HepG2 (cell line): ENCODE measurements around the gene NGEF. TPM values are rescaled to one million over a fixed set of nuclear protein-coding genes. Genes with fewer than 3 reads are reported as not detected.

Source experiments
- ATAC-seq: fragments of 200-7000 bp; cut with Tn5 transposase; 3 replicates; pipeline ENCODE4 v1.9.1; 2020; ENCODE audit warnings: mild to moderate bottlenecking, moderate library complexity
- BruUV-seq: library from RNA; stranded (reverse); fragments of 400-500 nt; replicated peaks from 2 replicates; lab custom pipeline; 2021; lab: Mats Ljungman, UMichigan
- CTCF ChIA-PET: fragments of 300-600 bp; formaldehyde crosslinking; extraction: SDS; loops from one replicate; lab custom pipeline; 2021; ENCODE audit warnings: low total read pairs, inconsistent platforms, low intra/inter-chr PET ratio; lab: Yijun Ruan, JAX
- POLR2A ChIA-PET: fragments of 350-600 bp; sonication (Branson Sonifier 250); formaldehyde crosslinking; loops from one replicate; lab custom pipeline; 2020; ENCODE audit warnings: antibody characterized with exemption, inconsistent platforms; lab: Yijun Ruan, JAX
- DNase-seq: peaks from one replicate; pipeline ENCODE4 v3.0.0-alpha.2; 2015; ENCODE audit warnings: low spot score
- FAIRE-seq: peaks from 3 replicates; lab custom pipeline; 2011; peaks lifted over from hg19 to GRCh38; lab: Jason Lieb, UNC
- H2AFZ ChIP-seq: one replicate; pipeline ENCODE4 v1.6.1; 2011; ENCODE audit warnings: low read length, inconsistent platforms
- H3K27ac ChIP-seq: fragments of 300-600 bp; 3 replicates; pipeline ENCODE4 v1.8.0; 2011; ENCODE audit warnings: mixed run types, mild to moderate bottlenecking, mixed read lengths, low read length, inconsistent platforms; ENCODE audit not compliant: insufficient read depth; ENCODE audit errors: extremely low read length
- H3K27me3 ChIP-seq, 2 experiments: fragments of 200-600 bp in 1 of 2; 2 replicates in 1 of 2; 3 replicates in 1 of 2; pipeline versions ENCODE4 v1.6.0 to v1.8.0; 2011; ENCODE audit warnings: low read length in 2 of 2, mild to moderate bottlenecking in 2 of 2, moderate library complexity in 2 of 2, inconsistent platforms in 1 of 2; ENCODE audit not compliant: insufficient read depth in 2 of 2, control insufficient read depth in 1 of 2
- H3K36me3 ChIP-seq, 2 experiments: fragments of 200-600 bp in 1 of 2; replicated peaks in 1 of 2; 2 replicates in 1 of 2; 3 replicates in 1 of 2; pipeline versions ENCODE4 v1.5.1 to v1.8.0; 2011; ENCODE audit warnings: low read length in 2 of 2, inconsistent platforms in 1 of 2; ENCODE audit not compliant: insufficient read depth in 2 of 2, control insufficient read depth in 1 of 2
- H3K4me1 ChIP-seq: 2 replicates; pipeline ENCODE4 v1.5.1; 2012; ENCODE audit warnings: low read length, inconsistent platforms; ENCODE audit not compliant: insufficient read depth
- H3K4me2 ChIP-seq: 2 replicates; pipeline ENCODE4 v1.6.0; 2011; ENCODE audit warnings: low read depth, low read length, inconsistent platforms
- H3K4me3 ChIP-seq, 3 experiments: fragments of 200-600 bp in 1 of 3; sonication (generic), shearing (Covaris generic) in 1 of 3; replicated peaks in 1 of 3; 2 replicates each; pipeline ENCODE4 v1.5.1; 2011 to 2016; ENCODE audit warnings: low read length in 3 of 3, inconsistent platforms in 2 of 3, low read depth in 2 of 3, mild to moderate bottlenecking in 2 of 3, control low read depth in 1 of 3, mixed read lengths in 1 of 3; ENCODE audit not compliant: insufficient read depth in 1 of 3
- H3K79me2 ChIP-seq: one replicate; pipeline ENCODE4 v1.6.1; 2011; ENCODE audit warnings: low read length, inconsistent platforms; ENCODE audit not compliant: insufficient read depth
- H3K9ac ChIP-seq: 2 replicates; pipeline ENCODE4 v1.6.0; 2011; ENCODE audit warnings: mild to moderate bottlenecking, low read depth, low read length, inconsistent platforms; ENCODE audit not compliant: insufficient read depth
- H3K9me3 ChIP-seq: 2 replicates; pipeline ENCODE4 v1.5.1; 2012; ENCODE audit warnings: mild to moderate bottlenecking, low read length
- H4K20me1 ChIP-seq: 2 replicates; pipeline ENCODE4 v1.6.0; 2011; ENCODE audit warnings: inconsistent platforms, mild to moderate bottlenecking, low read length, moderate library complexity; ENCODE audit not compliant: insufficient read depth
- HDAC6 ChIP-seq: fragments of 200-600 bp; sonication (generic); IDR thresholded peaks from 2 replicates; pipeline ENCODE4 v1.7.0; 2017; ENCODE audit warnings: mild to moderate bottlenecking, antibody characterized with exemption, low read length, low read depth
- NCOA1 ChIP-seq: sonication (generic); formaldehyde crosslinking; IDR thresholded peaks from 2 replicates; pipeline ENCODE4 v1.9.0; 2021; ENCODE audit warnings: missing genetic modification reagents
- ZNF224 ChIP-seq: sonication (generic); formaldehyde crosslinking; IDR thresholded peaks from 2 replicates; pipeline ENCODE4 v1.5.0; 2020; ENCODE audit warnings: mild to moderate bottlenecking, missing genetic modification reagents
- ZNF251 ChIP-seq: sonication (generic); formaldehyde crosslinking; IDR thresholded peaks from 2 replicates; pipeline ENCODE4 v1.9.0; 2021; ENCODE audit warnings: mild to moderate bottlenecking, missing genetic modification reagents
- ZNF562 ChIP-seq: sonication (generic); formaldehyde crosslinking; IDR thresholded peaks from 2 replicates; pipeline ENCODE4 v1.8.0; 2022; ENCODE audit warnings: missing genetic modification reagents, borderline replicate concordance
- ZSCAN25 ChIP-seq: sonication (generic); formaldehyde crosslinking; IDR thresholded peaks from 2 replicates; pipeline ENCODE4 v1.8.0; 2022; ENCODE audit warnings: mild to moderate bottlenecking, missing genetic modification reagents
- WGBS: methylation state at CpG from one replicate; pipeline ENCODE4 v1.1.6; 2017; ENCODE audit warnings: low lambda C conversion rate; 5-methylcytosine and 5-hydroxymethylcytosine counted together
- in situ Hi-C: cut with HindIII; loops from 2 replicates; pipeline ENCODE4 v1.10.0; 2017; ENCODE audit warnings: low pct_unique_long_range_greater_than_20kb; ENCODE audit not compliant: extremely low pct_ligation_motif_present
- intact Hi-C: fragments of 100-400 bp; cut with micrococcal nuclease; formaldehyde crosslinking; loops from one replicate; pipeline ENCODE4 v1.10.0; 2022; ENCODE audit not compliant: unreplicated experiment
- polyA plus RNA-seq, 8 experiments: library from polyadenylated mRNA; depleted of rRNA in 3 of 8; stranded (reverse) in 7 of 8; unstranded in 1 of 8; fragments of >200 nt; fragmentation: Illumina TruSeq in 4 of 8; extraction: Trizol in 4 of 8; gene quantifications; 2 replicates each; pipeline versions ENCODE4 v1.2.1 to v1.2.3, GENCODE V29; 2011 to 2016; ENCODE audit warnings: low read depth in 4 of 8, missing spikeins in 1 of 8, mixed read lengths in 1 of 8; ENCODE audit not compliant: insufficient read depth in 1 of 8
- total RNA-seq, 5 experiments: library from RNA; depleted of rRNA; stranded (reverse); fragments of >200 nt; fragmentation: Illumina TruSeq; extraction: Trizol; gene quantifications; 2 replicates each; pipeline ENCODE4 v1.2.3, GENCODE V29; 2016; ENCODE audit warnings: low read depth in 1 of 5
- TF ChIP-seq, protein P1 (sequence below): sonication (generic); formaldehyde crosslinking; IDR thresholded peaks from 2 replicates; pipeline ENCODE4 v1.5.0; 2020; ENCODE audit warnings: missing genetic modification reagents, mild to moderate bottlenecking, borderline replicate concordance
- TF ChIP-seq, protein P2 (sequence below): sonication (generic); formaldehyde crosslinking; IDR thresholded peaks from 2 replicates; pipeline ENCODE4 v1.4.0; 2020; ENCODE audit warnings: missing genetic modification reagents

Gene NGEF
- total and polyA plus RNA-seq, 2 of the 13 experiments (the other 11 are each of a cell fraction or from before 2014, with no cell fraction given): 14.4 to 36.9 TPM

DNA sequence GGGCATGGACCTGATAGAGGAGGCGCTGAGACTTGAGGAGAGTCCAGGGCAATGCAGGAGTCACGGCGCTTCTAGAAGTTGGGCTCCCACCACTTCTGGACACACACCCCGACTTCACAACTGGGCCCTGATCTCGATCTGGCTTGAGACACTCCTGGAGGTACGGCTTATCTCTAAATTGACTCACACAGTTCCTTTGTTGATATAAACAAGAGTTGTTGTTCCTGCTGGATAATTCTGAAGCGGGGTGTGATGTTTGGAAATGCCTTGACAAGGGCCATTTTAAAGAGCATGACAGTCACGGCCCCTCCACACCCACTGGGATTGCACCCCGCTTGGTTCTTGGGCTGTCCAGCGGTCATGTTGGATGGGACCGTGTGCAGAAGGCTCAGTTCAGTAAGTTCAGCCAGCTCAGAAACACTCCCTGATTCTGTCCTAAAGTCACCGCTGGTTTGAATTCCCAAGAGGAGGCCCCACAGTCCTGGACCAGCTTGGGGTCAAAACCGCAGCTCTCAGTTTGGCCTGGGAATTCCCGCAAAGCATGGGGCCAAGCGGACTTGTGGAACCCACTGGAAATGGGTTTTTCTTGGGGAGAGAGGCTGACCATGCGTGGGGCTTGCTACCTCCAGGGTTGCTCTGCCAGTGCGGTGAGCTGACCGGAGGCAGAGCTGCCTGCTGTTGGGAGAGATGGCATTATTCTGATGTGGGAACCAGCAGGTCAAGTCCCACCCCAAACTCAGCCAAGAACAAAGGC, 10.1 kb upstream of the NGEF start:
- H3K9ac ChIP-seq: no peak overlapping the region
- no peaks in the 10 kb centered on the region for H3K9me3 ChIP-seq
- BruUV-seq: no TSS peak
- DNase-seq (no peak), ATAC-seq (peak; percentile 16), FAIRE-seq (no peak)
- TF ChIP-seq NCOA1 (CRISPR knock-in tag) (no peak), ZSCAN25 (CRISPR knock-in tag) (no peak), ZNF224 (CRISPR knock-in tag) (no peak), ZNF251 (CRISPR knock-in tag) (no peak), ZNF562 (CRISPR knock-in tag) (no peak), HDAC6 (no peak)
- TF ChIP-seq, protein P1, sequence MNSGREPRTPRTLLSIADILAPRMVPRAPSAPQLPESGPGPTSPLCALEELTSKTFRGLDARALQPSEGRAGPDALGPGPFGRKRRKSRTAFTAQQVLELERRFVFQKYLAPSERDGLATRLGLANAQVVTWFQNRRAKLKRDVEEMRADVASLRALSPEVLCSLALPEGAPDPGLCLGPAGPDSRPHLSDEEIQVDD: no peak
- TF ChIP-seq, protein P2, sequence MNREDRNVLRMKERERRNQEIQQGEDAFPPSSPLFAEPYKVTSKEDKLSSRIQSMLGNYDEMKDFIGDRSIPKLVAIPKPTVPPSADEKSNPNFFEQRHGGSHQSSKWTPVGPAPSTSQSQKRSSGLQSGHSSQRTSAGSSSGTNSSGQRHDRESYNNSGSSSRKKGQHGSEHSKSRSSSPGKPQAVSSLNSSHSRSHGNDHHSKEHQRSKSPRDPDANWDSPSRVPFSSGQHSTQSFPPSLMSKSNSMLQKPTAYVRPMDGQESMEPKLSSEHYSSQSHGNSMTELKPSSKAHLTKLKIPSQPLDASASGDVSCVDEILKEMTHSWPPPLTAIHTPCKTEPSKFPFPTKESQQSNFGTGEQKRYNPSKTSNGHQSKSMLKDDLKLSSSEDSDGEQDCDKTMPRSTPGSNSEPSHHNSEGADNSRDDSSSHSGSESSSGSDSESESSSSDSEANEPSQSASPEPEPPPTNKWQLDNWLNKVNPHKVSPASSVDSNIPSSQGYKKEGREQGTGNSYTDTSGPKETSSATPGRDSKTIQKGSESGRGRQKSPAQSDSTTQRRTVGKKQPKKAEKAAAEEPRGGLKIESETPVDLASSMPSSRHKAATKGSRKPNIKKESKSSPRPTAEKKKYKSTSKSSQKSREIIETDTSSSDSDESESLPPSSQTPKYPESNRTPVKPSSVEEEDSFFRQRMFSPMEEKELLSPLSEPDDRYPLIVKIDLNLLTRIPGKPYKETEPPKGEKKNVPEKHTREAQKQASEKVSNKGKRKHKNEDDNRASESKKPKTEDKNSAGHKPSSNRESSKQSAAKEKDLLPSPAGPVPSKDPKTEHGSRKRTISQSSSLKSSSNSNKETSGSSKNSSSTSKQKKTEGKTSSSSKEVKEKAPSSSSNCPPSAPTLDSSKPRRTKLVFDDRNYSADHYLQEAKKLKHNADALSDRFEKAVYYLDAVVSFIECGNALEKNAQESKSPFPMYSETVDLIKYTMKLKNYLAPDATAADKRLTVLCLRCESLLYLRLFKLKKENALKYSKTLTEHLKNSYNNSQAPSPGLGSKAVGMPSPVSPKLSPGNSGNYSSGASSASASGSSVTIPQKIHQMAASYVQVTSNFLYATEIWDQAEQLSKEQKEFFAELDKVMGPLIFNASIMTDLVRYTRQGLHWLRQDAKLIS (CRISPR knock-in tag): no peak
- H3K79me2 ChIP-seq: no peaks in the 10 kb centered on the region
- no peaks in the 10 kb centered on the region for H4K20me1 ChIP-seq
- H3K4me2 ChIP-seq: no peak overlapping the region
- intact Hi-C loops: no loop called here
- CTCF ChIA-PET: no interaction called here
- no peaks in the 10 kb centered on the region for H3K36me3 ChIP-seq
- POLR2A ChIA-PET: interaction anchor here (2.5 kb wide), 1 partner anchor 10 kb away, joined by 12 read pairs; the partner anchor contains the start of gene NGEF
- no peaks in the 10 kb centered on the region for H3K4me1 ChIP-seq
- no peak overlapping the region for H3K27ac ChIP-seq
- WGBS: 59% methylated on average over 14 of the region's 18 CpGs
- H2AFZ ChIP-seq: no peak overlapping the region
- H3K4me3 ChIP-seq: no peak overlapping the region
- H3K27me3 ChIP-seq: peaks cover 3 to 14% of the 10 kb centered on the region in 2 experiments; a peak in 2 of 5 replicates
- in situ Hi-C loops: loop anchor here (10.0 kb wide), 1 partner anchor 168 kb away; no protein-coding TSS in a partner anchor
